Sigmoid colon (tissue), 7 donors: ENCODE measurements around the gene YPEL1. TPM values are rescaled to one million over a fixed set of nuclear protein-coding genes. Genes with fewer than 3 reads are reported as not detected.

Source experiments
- DNase-seq: peaks from one replicate; pipeline ENCODE4 v3.0.0-alpha.2; 2019
- H3K27ac ChIP-seq, 4 donors: fragments of 200-600 bp; sonication (generic); one replicate each; pipeline ENCODE4 v1.5.1; 2016 to 2019; ENCODE audit warnings: mild to moderate bottlenecking in 1 of 4
- H3K27me3 ChIP-seq, 3 donors: fragments of 200-600 bp; sonication (generic); one replicate each; pipeline ENCODE4 v1.5.1; 2019; ENCODE audit warnings: mild to moderate bottlenecking in 1 of 3
- H3K36me3 ChIP-seq, 4 donors: fragments of 200-600 bp; sonication (generic); one replicate each; pipeline ENCODE4 v1.5.1; 2016 to 2019
- H3K4me1 ChIP-seq, 4 donors: fragments of 200-600 bp; sonication (generic); one replicate each; pipeline ENCODE4 v1.5.1; 2017 to 2019
- H3K4me3 ChIP-seq, 4 donors: fragments of 200-600 bp; sonication (generic); one replicate each; pipeline ENCODE4 v1.5.1; 2017 to 2019; ENCODE audit warnings: mild to moderate bottlenecking in 2 of 4, moderate library complexity in 1 of 4
- H3K9me3 ChIP-seq, 4 donors: fragments of 200-600 bp in 3 of 4; sonication (generic) in 3 of 4; one replicate each; pipeline versions ENCODE4 v1.5.1 to v1.6.1; 2013 to 2019
- EP300 ChIP-seq, 4 donors: sonication (generic); formaldehyde crosslinking; IDR thresholded peaks; one replicate each; pipeline ENCODE4 v1.6.1; 2017; ENCODE audit warnings: antibody characterized with exemption in 4 of 4
- POLR2A ChIP-seq, 2 donors: fragments of 450-650 bp; IDR thresholded peaks; one replicate each; pipeline ENCODE4 v1.6.1; 2016; ENCODE audit warnings: antibody characterized with exemption in 2 of 2, mild to moderate bottlenecking in 2 of 2, moderate library complexity in 2 of 2
- POLR2AphosphoS5 ChIP-seq, 4 donors: sonication (generic); formaldehyde crosslinking; IDR thresholded peaks; one replicate each; pipeline ENCODE4 v1.6.1; 2017; ENCODE audit warnings: antibody characterized with exemption in 4 of 4
- WGBS, 2 donors: extraction: QIAGEN DNeasy Blood & Tissue Kit; methylation state at CpG; one replicate each; pipeline ENCODE4 v1.1.7; 2013; 5-methylcytosine and 5-hydroxymethylcytosine counted together
- intact Hi-C: fragments of 100-400 bp; cut with DNase I; formaldehyde crosslinking; loops from one replicate; pipeline ENCODE4 v1.15.1; 2023
- polyA plus RNA-seq, 3 donors: library from polyadenylated mRNA; stranded (reverse); fragments of 200-250 nt; gene quantifications; one replicate each; pipeline ENCODE4 v1.2.3, GENCODE V29; 2013
- total RNA-seq, 4 donors: library from RNA; depleted of rRNA; stranded (reverse); fragments of >200 nt; gene quantifications; one replicate each; pipeline ENCODE4 v1.1.0, GENCODE V29; 2016
- TF ChIP-seq, protein P1 (sequence below), 4 experiments: fragments of 450-650 bp in 3 of 4; fragments of 200-600 bp in 1 of 4; IDR thresholded peaks; one replicate each; pipeline ENCODE4 v1.5.1; 2016 to 2019; ENCODE audit warnings: antibody characterized with exemption in 4 of 4, mild to moderate bottlenecking in 3 of 4, moderate library complexity in 2 of 4
- donor health status: healthy with polysubstance abuse.
- donor health status: Bipolar disorder and iron deficiency.
- donor health status: healthy.

Gene YPEL1, protein sequence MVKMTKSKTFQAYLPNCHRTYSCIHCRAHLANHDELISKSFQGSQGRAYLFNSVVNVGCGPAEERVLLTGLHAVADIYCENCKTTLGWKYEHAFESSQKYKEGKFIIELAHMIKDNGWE
- 1 to 10 TPM; 5.9 to 9.6 (median 7.9) TPM for total RNA-seq
- polyA plus RNA-seq: 1 to 10 TPM in 2 of 3 donors, under 1 TPM in 1; 0.69 to 2.7 (median 1.2) TPM

DNA sequence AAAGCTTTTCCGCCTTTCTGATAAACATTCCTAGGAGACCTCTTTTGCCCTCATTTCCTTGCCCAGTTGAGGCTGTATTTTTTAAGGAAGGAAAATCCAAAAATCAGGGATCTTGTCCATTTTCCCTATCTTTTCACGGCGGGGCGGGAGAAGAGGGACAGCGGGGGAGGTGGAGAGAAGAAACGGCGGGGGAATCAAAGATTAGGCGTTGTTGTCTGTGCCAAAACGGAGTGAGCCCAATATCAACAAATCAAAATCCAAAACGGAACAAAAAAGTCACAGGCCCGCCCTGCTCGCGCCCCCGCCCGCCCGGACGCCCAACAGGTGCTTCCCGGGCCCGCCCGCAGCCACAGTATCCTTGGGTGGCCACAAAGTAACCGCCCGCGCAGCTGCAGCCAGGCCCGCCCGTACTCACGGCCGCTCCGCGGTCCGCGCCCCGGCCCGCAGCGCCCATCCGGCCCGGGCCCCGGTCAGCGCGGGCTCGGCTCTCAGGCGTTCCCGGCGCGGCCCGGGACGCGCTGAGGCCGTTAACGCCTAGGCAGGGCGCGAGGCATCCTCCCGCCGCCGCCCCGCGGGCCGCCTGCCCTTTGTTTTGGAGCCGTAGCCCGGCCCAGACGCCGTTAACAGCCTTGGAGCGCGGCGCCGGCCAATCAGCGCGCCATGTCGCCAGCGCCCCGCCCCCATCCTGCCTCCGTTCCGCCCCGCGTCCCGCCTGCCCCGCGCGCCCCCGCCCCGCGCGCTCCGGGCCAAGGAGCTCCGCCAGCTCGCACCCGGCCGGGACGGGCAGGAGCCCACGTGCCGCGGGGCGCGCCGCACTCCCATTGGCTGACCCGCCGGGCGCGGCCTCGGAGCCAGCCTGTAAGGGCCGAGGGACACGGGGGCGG is at the start of gene YPEL1:
YPEL1 (minus strand) TSS at position 595 of the 884 bp plus-strand sequence. CDS start 25,050 bp downstream, outside the sequence.
- TF ChIP-seq, protein P1, sequence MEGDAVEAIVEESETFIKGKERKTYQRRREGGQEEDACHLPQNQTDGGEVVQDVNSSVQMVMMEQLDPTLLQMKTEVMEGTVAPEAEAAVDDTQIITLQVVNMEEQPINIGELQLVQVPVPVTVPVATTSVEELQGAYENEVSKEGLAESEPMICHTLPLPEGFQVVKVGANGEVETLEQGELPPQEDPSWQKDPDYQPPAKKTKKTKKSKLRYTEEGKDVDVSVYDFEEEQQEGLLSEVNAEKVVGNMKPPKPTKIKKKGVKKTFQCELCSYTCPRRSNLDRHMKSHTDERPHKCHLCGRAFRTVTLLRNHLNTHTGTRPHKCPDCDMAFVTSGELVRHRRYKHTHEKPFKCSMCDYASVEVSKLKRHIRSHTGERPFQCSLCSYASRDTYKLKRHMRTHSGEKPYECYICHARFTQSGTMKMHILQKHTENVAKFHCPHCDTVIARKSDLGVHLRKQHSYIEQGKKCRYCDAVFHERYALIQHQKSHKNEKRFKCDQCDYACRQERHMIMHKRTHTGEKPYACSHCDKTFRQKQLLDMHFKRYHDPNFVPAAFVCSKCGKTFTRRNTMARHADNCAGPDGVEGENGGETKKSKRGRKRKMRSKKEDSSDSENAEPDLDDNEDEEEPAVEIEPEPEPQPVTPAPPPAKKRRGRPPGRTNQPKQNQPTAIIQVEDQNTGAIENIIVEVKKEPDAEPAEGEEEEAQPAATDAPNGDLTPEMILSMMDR (IDR thresholded peaks at IDR 0.05): no peak
- TF ChIP-seq POLR2A (IDR thresholded peaks at IDR 0.05) (peak; percentile 12), EP300 (IDR thresholded peaks at IDR 0.05) (no peak), POLR2AphosphoS5 (IDR thresholded peaks at IDR 0.05) (peak; percentile 80 to 98 (median 89))
- Histone ChIP-seq H3K9me3 (no peaks in the 10 kb centered on the region), H3K27ac (peak within 1 kb of the TSS; percentile 79 to 86 (median 83)), H3K4me3 (peak within 1 kb of the TSS; percentile 38 to 78 (median 60)), H3K36me3 (no peaks in the 10 kb centered on the region), H3K4me1 (peaks cover 0 to 19% (median 12%) of the 10 kb centered on the region in 4 donors), H3K27me3 (no peaks in the 10 kb centered on the region)
- WGBS, 2 donors: 1% methylated on average over 102 of the region's 102 CpGs
- peak; percentile 98 for DNase-seq
- intact Hi-C loops: loop anchor here (1.0 kb wide), 2 partner anchors 69 to 132 kb away; partner anchors contain the start of genes MAPK1 and PPIL2

DNA sequence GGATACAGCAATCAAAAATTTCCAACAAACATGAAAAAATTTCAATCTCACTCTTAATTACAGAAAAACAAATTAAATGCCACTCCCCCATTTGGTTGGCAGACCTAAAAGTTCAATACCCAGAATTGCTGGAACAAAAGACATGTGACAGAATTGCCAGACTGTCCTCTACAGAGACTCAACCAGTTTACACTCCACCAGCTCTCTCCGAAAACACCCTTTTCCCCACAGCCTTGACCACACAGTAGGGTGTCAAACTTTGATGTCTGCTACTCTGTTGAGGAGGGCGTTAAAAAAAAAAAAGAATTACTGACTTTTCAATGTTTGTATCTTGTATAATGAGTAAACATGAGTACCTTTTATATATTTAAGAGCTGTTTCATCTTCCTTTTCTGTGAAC is 44.7 kb upstream of the YPEL1 start:
- Histone ChIP-seq H3K4me3 (no peak overlapping the region), H3K9me3 (no peaks in the 10 kb centered on the region), H3K4me1 (peaks cover 0 to 4% (median under 1%) of the 10 kb centered on the region in 4 donors), H3K27me3 (no peaks in the 10 kb centered on the region), H3K36me3 (peaks cover 0 to 49% (median 5%) of the 10 kb centered on the region in 4 donors), H3K27ac (no peak overlapping the region)
- intact Hi-C loops: no loop called here
- 93 to 95% methylated on average over 2 of the region's 2 CpGs for WGBS, 2 donors
- TF ChIP-seq, protein P1 (IDR thresholded peaks at IDR 0.05): no peak
- TF ChIP-seq EP300 (IDR thresholded peaks at IDR 0.05) (no peak), POLR2A (IDR thresholded peaks at IDR 0.05) (no peak)
- DNase-seq: no peak

DNA sequence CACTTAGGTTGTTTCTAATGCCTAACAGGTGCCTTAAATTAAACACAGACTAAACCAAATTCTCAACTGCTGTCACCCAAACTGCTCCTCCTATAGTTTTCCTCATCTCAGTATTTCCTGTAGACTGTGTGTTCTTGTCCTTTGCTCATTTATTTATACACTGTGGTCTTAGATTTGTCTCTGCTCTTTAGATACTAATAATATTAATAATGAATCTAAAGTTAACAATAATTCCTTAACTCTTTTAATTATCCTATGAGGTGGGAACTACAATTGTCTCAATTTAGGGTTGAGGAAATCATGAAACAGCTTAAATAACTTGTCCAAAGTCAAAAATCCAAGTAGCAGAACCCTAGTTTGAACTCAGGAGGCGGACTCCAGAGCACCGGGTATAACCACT is 43.9 kb upstream of the YPEL1 start:
- TF ChIP-seq POLR2A (IDR thresholded peaks at IDR 0.05): no peak
- TF ChIP-seq, protein P1 (IDR thresholded peaks at IDR 0.05): no peak
- no peak for TF ChIP-seq POLR2AphosphoS5 (IDR thresholded peaks at IDR 0.05)
- TF ChIP-seq EP300 (IDR thresholded peaks at IDR 0.05): no peak
- Histone ChIP-seq H3K27ac (no peak overlapping the region), H3K36me3 (peaks cover 0 to 41% (median 4%) of the 10 kb centered on the region in 4 donors)

DNA sequence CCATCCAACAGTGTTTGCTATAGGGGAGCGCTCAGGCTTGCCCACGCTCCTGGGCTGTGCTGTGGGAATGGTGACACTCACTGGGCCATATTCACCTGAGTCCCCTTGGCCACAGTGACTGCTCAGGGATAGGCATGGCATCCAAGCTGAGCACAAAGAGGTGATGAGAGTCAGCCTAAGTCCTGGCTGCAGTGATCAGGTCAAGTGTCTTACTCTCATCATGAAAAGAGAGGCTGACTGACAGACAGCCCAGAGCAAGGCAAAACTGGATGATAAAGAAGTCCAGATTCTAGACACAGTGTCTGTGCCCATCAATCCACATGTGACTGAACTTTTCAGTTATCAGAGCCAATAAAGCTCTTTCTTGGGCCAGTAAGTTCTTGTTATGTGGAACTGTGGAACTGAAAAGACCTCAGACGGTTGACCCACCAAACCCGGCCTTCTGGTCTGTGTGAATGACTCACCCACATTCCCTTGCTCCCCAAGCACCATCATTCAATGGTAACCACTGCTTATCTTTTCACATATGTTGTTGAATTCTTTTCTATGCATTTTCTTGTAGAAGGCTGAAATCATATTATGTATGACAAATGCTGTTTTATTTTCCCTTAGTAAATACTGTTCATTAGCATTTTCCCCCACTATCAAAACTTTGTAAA is 43.2 kb upstream of the YPEL1 start:
- DNase-seq: no peak

More for the DNA sequence above, 43.9 kb upstream of the YPEL1 start:
- peaks cover 0 to 11% (median 3%) of the 10 kb centered on the region in 4 donors for H3K4me1 ChIP-seq
- H3K9me3 ChIP-seq: no peaks in the 10 kb centered on the region
- 94% methylated on average over 2 of the region's 2 CpGs for WGBS, 2 donors
- DNase-seq: no peak
- intact Hi-C loops: no loop called here
- no peak overlapping the region for H3K4me3 ChIP-seq
- H3K27me3 ChIP-seq: no peaks in the 10 kb centered on the region

More for the DNA sequence above, 43.2 kb upstream of the YPEL1 start:
- Histone ChIP-seq H3K9me3 (no peaks in the 10 kb centered on the region), H3K4me1 (peaks cover 0 to 11% (median 3%) of the 10 kb centered on the region in 4 donors), H3K27me3 (no peaks in the 10 kb centered on the region), H3K36me3 (peaks cover 0 to 37% (median 4%) of the 10 kb centered on the region in 4 donors), H3K27ac (no peak overlapping the region), H3K4me3 (no peak overlapping the region)
- intact Hi-C loops: no loop called here
- 91 to 93% methylated on average over 4 of the region's 4 CpGs for whole genome bisulfite sequencing, 2 donors
- TF ChIP-seq POLR2A (IDR thresholded peaks at IDR 0.05) (no peak), EP300 (IDR thresholded peaks at IDR 0.05) (no peak), POLR2AphosphoS5 (IDR thresholded peaks at IDR 0.05) (no peak)
- TF ChIP-seq, protein P1 (IDR thresholded peaks at IDR 0.05): no peak
